ENCODE results near the gene KCNJ6. TPM values are rescaled to one million over a fixed set of nuclear protein-coding genes. Genes with fewer than 3 reads are reported as not detected.

Gene KCNJ6
- total and polyA plus RNA-seq, 7 donors = under 0.01 to 0.01 TPM; not detected in 5

DNA sequence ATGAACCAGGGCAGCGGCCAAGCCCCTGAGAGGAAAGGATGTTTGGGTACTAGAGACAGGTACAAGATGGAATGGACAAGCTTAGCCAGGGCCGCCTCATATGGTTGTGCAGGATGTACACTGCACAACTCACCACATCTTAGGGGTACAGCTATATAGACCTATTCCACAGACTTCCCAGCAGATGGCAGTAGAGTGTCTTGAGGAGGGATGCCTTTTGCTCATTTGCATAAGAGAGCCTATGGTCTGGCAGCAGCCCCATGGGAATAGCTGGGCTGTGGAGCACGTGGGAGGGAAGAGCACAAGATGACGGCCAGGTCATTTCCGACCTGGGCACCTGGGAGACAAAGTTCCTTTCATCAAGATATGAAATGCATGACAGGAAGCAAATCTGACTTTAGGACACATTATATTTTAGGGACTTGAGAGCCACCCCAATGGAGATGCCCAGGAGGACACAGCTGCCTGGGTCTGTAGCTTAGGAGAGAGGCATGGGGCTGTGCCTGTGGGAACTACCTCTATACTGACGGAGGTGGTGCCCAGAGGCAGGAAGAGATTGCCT lies 215.5 kb downstream of the KCNJ6 start:
- Histone ChIP-seq H3K4me3 (no peak overlapping the region), H3K36me3 (ENCODE audit: insufficient read depth in 1 of 2, low read depth in 1 of 2) (no peaks in the 10 kb centered on the region), H3K4me1 (no peaks in the 10 kb centered on the region), H3K9me3 (peaks cover 3% of the 10 kb centered on the region), H3K27ac (no peak overlapping the region), H3K27me3 (ENCODE audit: insufficient read depth in 3 of 3, low read length in 2 of 3) (peaks cover 0 to 4% (median 2%) of the 10 kb centered on the region in 3 donors)
- WGBS, 3 donors = 48 to 56% (median 55%) methylated on average over 6 of the region's 6 CpGs
- intact Hi-C loops (cut with DNase I) = loop anchor here in 1 of 2 donors (5.0 kb wide), 1 partner anchor 657 kb away; no protein-coding TSS in a partner anchor
- ATAC-seq = peak; percentile 21 to 81 (median 72)
- no peak for DNase-seq
- TF ChIP-seq, protein P1, sequence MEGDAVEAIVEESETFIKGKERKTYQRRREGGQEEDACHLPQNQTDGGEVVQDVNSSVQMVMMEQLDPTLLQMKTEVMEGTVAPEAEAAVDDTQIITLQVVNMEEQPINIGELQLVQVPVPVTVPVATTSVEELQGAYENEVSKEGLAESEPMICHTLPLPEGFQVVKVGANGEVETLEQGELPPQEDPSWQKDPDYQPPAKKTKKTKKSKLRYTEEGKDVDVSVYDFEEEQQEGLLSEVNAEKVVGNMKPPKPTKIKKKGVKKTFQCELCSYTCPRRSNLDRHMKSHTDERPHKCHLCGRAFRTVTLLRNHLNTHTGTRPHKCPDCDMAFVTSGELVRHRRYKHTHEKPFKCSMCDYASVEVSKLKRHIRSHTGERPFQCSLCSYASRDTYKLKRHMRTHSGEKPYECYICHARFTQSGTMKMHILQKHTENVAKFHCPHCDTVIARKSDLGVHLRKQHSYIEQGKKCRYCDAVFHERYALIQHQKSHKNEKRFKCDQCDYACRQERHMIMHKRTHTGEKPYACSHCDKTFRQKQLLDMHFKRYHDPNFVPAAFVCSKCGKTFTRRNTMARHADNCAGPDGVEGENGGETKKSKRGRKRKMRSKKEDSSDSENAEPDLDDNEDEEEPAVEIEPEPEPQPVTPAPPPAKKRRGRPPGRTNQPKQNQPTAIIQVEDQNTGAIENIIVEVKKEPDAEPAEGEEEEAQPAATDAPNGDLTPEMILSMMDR (IDR thresholded peaks at IDR 0.05) = peak; percentile 53

DNA sequence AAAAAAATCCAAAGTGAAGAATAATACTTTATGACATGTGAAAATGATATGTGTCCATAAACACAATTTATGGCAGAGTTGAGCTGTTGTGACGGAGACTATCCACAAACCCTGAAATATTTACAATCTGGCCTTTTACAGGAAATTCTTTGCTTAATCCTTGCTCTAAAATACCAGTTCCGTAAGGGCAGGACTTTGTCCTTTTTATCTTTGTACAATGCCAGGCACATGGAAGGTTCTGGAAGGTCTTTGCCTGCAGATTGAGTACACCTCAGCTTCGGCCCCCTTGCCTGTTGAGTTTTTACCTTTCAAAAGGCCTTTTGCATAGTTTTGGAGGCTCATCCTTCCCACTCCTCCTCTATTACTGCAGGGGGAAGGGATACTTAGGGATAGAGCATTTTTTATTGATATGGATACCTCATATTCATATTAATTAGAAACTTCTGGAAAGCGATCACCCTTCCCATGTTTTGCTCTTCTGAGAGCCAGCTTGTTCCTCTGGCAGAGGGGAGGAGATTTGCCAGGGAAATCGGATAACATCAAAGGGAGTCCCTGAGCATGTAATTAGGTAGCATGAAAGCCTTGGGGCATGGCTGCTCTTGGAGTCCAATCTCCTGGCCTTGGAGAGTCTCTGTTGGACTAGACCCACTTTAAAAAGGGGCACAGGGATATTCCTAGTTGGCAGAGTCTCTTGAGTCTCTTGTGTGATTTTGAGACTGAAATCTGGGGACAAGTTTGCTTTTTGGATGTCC lies 217.1 kb downstream of the KCNJ6 start:
- H3K27ac ChIP-seq = no peak overlapping the region
- intact Hi-C loops (cut with DNase I) = no loop called here
- WGBS, 3 donors = 57 to 67% (median 64%) methylated on average over 5 of the region's 5 CpGs
- H3K27me3 ChIP-seq (ENCODE audit: insufficient read depth in 3 of 3, low read length in 2 of 3) = peaks cover 0 to 4% (median 2%) of the 10 kb centered on the region in 3 donors
- H3K36me3 ChIP-seq (ENCODE audit: insufficient read depth in 1 of 2, low read depth in 1 of 2) = no peaks in the 10 kb centered on the region
- TF ChIP-seq, protein P1 (IDR thresholded peaks at IDR 0.05) = no peak
- no peak for DNase-seq
- H3K9me3 ChIP-seq = peaks cover 3% of the 10 kb centered on the region
- no peaks in the 10 kb centered on the region for H3K4me1 ChIP-seq
- no peak for ATAC-seq
- H3K4me3 ChIP-seq = no peak overlapping the region

DNA sequence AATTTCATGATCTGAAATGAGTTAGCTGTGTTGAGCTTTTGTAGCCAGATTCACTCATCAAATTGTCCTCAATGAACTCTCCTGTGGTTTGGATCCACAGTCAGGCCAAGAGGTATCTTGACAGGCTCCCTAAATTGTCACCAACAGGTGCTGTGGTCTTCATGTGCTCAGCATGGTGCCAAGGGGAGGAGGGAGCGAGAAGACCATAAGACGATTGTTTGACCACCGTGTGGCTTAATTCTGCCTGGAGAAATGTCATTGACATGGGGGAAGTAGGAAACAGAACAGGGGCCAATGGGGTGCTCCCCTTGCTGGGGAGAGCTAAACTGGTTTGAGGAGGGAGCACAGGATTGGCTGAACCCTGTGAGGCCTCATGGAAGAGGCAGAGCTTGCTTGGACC lies 219.3 kb downstream of the KCNJ6 start:
- no peak overlapping the region for H3K27ac ChIP-seq
- DNase-seq (no peak), ATAC-seq (no peak)
- H3K4me1 ChIP-seq = no peaks in the 10 kb centered on the region
- TF ChIP-seq, protein P1 (IDR thresholded peaks at IDR 0.05) = no peak
- H3K9me3 ChIP-seq = peaks cover 3% of the 10 kb centered on the region
- H3K36me3 ChIP-seq (ENCODE audit: insufficient read depth in 1 of 2, low read depth in 1 of 2) = no peaks in the 10 kb centered on the region
- no peak overlapping the region for H3K4me3 ChIP-seq
- WGBS, 3 donors = 44 to 56% (median 48%) methylated on average over 3 of the region's 3 CpGs
- intact Hi-C loops (cut with DNase I) = no loop called here
- H3K27me3 ChIP-seq (ENCODE audit: insufficient read depth in 3 of 3, low read length in 2 of 3) = peaks cover 0 to 4% (median 2%) of the 10 kb centered on the region in 3 donors

DNA sequence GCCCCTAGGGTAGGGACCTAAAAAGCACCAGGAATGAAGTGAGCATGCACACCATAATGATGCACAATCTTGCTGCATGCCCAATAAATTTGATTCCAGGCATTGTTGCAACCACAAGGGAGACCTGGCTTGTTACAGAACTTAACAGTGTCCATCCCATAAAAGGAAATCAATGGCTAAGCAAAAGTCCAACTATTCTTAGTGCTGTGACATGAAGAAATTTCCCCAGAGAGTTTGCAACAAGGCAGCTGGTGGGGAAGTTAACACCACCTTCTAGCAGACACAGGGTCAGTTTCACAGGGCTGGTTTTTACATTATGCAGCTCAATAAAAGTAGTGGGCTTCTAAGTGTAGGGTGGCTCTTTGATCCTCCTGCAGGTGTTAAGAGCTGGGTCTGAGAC lies 221.1 kb downstream of the KCNJ6 start:
- Histone ChIP-seq H3K27me3 (ENCODE audit: insufficient read depth in 3 of 3, low read length in 2 of 3) (peaks cover 0 to 4% (median 2%) of the 10 kb centered on the region in 3 donors), H3K9me3 (peaks cover 3% of the 10 kb centered on the region), H3K4me3 (no peak overlapping the region), H3K36me3 (ENCODE audit: insufficient read depth in 1 of 2, low read depth in 1 of 2) (no peaks in the 10 kb centered on the region), H3K27ac (no peak overlapping the region), H3K4me1 (no peaks in the 10 kb centered on the region)
- TF ChIP-seq, protein P1 (IDR thresholded peaks at IDR 0.05) = no peak
- DNase-seq = no peak
- no peak for ATAC-seq
- intact Hi-C loops (cut with DNase I) = no loop called here
